Measurements from ENCODE around the gene IL22RA1. TPM values are rescaled to one million over a fixed set of nuclear protein-coding genes. Genes with fewer than 3 reads are reported as not detected.
A peak's percentile ranks its signal among the peaks of the same experiment; 100 is the strongest.

The IL22RA1 gene
- total and polyA plus RNA-seq, 9 donors: 0.07 to 1.5 (median 0.38) TPM; not detected in 1

DNA sequence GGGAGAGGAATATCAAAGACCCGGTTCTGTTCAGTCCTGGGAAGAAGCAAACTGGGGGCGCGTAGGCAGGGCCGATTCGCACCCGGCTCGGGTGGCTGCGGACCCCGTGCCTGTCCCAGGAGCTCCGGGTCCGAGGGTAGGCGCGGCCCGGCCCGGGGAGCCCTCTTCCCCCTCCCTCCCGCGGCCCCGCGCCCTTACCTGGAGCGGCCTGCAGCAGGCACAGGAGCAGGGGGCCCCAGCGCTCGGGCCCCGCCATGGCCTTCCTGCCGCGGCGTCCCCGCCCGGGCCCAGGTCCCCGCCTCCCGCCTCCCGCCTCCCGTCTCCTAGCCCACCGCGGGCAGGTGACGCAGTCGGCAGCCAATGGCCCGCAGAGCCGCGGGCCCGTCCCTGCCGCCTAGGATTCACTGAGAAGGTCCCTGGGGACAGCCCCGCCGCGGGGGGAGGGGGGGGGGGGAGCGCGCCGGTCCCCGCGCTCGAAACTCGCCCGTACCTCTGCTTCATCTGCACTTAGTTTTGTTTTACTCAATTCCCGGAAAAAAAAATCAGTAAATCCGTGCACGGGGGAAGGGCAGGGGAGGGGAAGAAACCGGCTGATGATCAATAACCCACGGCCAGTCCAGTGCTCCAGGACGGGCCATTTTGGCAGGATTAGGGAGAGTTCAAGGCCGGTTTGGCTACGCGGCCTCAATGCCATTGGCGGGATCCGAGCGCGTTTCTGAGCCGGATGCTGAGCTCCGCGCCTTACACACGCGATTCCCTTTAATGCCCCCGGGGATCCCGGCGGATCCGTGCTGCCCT is 44.3 kb upstream of the IL22RA1 start, which contains the start of gene IFNLR1:
Gene IFNLR1 (minus strand): TSS at position 297 of the 798 bp plus-strand sequence. CDS start 41 bp downstream, at position 256.
- 1% methylated on average over 50 to 74 of the region's 74 CpGs for WGBS, 3 donors
- intact Hi-C loops (cut with DNase I): no loop called here

DNA sequence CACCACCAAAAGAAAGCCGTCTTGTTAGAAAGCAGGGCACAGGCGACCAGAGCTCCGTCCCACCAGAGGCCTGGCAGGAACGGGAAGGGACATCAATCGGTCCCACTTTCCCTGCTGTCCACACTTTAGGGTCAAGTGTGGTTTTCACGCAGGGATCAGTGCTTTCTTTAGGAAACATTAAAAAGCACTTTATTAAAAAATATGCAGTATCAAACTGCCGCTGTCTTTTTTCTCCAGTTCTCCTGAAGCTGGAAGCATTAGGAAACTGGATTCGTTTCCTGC is 43.7 kb upstream of the IL22RA1 start:
- DNase-seq: no peak
- TF ChIP-seq POLR2A (IDR thresholded peaks at IDR 0.05) (no peak), EP300 (IDR thresholded peaks at IDR 0.05) (no peak)
- TF ChIP-seq, protein P1, sequence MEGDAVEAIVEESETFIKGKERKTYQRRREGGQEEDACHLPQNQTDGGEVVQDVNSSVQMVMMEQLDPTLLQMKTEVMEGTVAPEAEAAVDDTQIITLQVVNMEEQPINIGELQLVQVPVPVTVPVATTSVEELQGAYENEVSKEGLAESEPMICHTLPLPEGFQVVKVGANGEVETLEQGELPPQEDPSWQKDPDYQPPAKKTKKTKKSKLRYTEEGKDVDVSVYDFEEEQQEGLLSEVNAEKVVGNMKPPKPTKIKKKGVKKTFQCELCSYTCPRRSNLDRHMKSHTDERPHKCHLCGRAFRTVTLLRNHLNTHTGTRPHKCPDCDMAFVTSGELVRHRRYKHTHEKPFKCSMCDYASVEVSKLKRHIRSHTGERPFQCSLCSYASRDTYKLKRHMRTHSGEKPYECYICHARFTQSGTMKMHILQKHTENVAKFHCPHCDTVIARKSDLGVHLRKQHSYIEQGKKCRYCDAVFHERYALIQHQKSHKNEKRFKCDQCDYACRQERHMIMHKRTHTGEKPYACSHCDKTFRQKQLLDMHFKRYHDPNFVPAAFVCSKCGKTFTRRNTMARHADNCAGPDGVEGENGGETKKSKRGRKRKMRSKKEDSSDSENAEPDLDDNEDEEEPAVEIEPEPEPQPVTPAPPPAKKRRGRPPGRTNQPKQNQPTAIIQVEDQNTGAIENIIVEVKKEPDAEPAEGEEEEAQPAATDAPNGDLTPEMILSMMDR (IDR thresholded peaks at IDR 0.05): no peak
- H3K9me3 ChIP-seq: no peaks in the 10 kb centered on the region
- no peaks in the 10 kb centered on the region for H3K36me3 ChIP-seq
- H3K27ac ChIP-seq: peak overlapping the region; percentile 24 to 48
- H3K27me3 ChIP-seq: no peaks in the 10 kb centered on the region
- H3K4me1 ChIP-seq (ENCODE audit: insufficient read depth): no peaks in the 10 kb centered on the region
- 41 to 48% (median 43%) methylated on average over 8 of the region's 8 CpGs for WGBS, 3 donors
- intact Hi-C loops (cut with DNase I): no loop called here
- peak overlapping the region; percentile 39 for H3K4me3 ChIP-seq

More for the DNA sequence above, 44.3 kb upstream of the IL22RA1 start, which contains the start of gene IFNLR1:
- Histone ChIP-seq H3K4me3 (peak within 1 kb of the TSS; percentile 39), H3K9me3 (no peaks in the 10 kb centered on the region), H3K36me3 (no peaks in the 10 kb centered on the region), H3K4me1 (ENCODE audit: insufficient read depth) (no peaks in the 10 kb centered on the region), H3K27ac (peak within 1 kb of the TSS; percentile 26 to 48), H3K27me3 (no peaks in the 10 kb centered on the region)
- DNase-seq: peak; percentile 58 to 69 (median 63)
- TF ChIP-seq EP300 (IDR thresholded peaks at IDR 0.05) (no peak), POLR2A (IDR thresholded peaks at IDR 0.05) (no peak)
- TF ChIP-seq, protein P1 (IDR thresholded peaks at IDR 0.05): no peak

DNA sequence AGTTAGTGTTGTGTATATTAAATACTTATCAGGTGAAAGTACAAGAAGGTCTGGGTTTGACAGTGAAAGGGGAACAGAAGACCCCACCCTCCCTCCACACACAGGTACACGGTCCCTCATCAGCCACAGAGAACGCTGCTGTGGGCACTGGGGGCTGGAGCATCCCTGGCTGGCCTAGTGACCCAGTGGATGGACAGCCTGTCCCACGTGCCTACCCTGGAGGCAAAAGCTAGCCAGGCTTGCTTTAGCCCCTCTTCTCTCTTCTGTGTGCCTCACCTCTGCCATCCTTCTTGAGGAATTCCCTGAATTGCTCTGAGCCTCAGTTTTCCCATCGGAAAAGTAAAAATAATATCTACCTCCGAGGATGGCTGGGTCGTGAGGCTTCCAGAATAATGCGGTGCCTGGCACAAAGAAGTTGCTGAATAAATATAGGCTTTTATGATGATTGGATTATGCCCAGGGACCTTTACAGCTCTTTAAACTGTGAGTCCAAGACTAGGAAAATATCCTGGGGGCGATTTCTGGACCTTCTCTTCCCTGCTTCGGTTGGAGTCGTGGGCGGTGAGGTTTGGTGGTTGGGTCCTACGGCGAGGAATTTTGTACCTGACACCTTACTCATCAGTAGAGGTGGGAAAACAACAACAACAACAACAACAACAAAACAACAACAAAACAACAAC is 43.2 kb upstream of the IL22RA1 start:
- Histone ChIP-seq H3K9me3 (no peaks in the 10 kb centered on the region), H3K27me3 (no peaks in the 10 kb centered on the region), H3K27ac (peak overlapping the region in 1 of 2 donors; percentile 24), H3K4me3 (peak overlapping the region; percentile 39), H3K36me3 (no peaks in the 10 kb centered on the region), H3K4me1 (ENCODE audit: insufficient read depth) (no peaks in the 10 kb centered on the region)
- no peak for DNase-seq
- TF ChIP-seq POLR2A (IDR thresholded peaks at IDR 0.05) (no peak), EP300 (IDR thresholded peaks at IDR 0.05) (no peak)
- TF ChIP-seq, protein P1 (IDR thresholded peaks at IDR 0.05): no peak
- 78 to 86% (median 83%) methylated on average over 13 of the region's 13 CpGs for WGBS, 3 donors
- intact Hi-C loops (cut with DNase I): no loop called here

DNA sequence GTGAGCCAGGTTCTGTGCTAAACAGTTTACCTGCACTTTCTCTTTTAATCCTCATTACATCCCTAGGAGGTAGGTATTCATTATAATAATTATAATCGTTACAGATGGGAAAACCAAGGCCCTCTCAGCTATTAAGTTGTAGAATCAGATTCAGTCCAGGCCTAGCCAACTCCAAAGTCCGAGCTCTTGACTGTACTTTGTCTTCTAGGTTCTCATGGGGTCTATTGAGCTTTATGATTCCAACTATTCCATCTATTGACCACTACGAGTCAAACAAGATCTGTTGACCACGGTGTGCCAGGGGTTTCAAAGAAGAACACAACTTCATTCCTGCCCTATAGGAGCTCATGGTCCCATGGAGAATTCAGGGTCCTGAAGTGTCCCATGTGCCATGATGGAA is 42.1 kb upstream of the IL22RA1 start:
- H3K36me3 ChIP-seq: no peaks in the 10 kb centered on the region
- H3K27me3 ChIP-seq: no peaks in the 10 kb centered on the region
- intact Hi-C loops (cut with DNase I): no loop called here
- H3K9me3 ChIP-seq: no peaks in the 10 kb centered on the region
- no peak overlapping the region for H3K27ac ChIP-seq
- no peak overlapping the region for H3K4me3 ChIP-seq
- H3K4me1 ChIP-seq (ENCODE audit: insufficient read depth): no peaks in the 10 kb centered on the region
- DNase-seq: no peak
- TF ChIP-seq EP300 (IDR thresholded peaks at IDR 0.05) (no peak), POLR2A (IDR thresholded peaks at IDR 0.05) (no peak)
- TF ChIP-seq, protein P1 (IDR thresholded peaks at IDR 0.05): no peak
- 71 to 88% (median 85%) methylated on average over 4 of the region's 4 CpGs for WGBS, 3 donors
